Testis (tissue), 2 donors: Measurements from ENCODE around the gene PIP5K1C.

ENCODE experiments used
- POLR2A ChIP-seq: fragments of 450-650 bp; IDR thresholded peaks from one replicate; pipeline ENCODE4 v1.6.1; 2017; ENCODE audit warnings: antibody characterized with exemption, mild to moderate bottlenecking, moderate library complexity
- TF ChIP-seq, protein P1 (sequence below), 3 experiments: fragments of 450-650 bp in 2 of 3; fragments of 200-600 bp in 1 of 3; sonication (generic) in 1 of 3; IDR thresholded peaks; one replicate each; pipeline ENCODE4 v1.5.1; 2016 to 2019; ENCODE audit warnings: antibody characterized with exemption in 3 of 3, mild to moderate bottlenecking in 2 of 3, moderate library complexity in 1 of 3

DNA sequence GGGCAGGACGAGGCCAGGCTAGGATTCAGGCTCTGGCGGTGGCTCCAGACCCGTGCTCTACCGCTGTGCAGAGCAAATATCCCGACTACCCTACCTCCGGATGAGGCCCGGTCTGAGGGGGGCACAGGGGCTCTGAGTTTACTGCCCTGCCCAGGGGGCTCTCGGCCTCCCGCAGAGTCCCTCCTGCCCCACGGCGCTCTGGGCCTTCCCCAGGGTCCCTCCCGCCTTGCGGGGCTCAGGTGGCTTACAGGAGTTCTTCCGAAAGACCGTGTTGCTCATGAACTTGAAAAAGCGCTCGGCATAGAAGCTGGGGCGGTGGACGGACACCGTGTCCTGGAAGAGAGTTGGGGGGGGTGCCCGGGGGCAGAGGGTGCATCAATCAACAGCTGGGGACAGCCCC lies 54.5 kb downstream of the PIP5K1C start:
- TF ChIP-seq, protein P1, sequence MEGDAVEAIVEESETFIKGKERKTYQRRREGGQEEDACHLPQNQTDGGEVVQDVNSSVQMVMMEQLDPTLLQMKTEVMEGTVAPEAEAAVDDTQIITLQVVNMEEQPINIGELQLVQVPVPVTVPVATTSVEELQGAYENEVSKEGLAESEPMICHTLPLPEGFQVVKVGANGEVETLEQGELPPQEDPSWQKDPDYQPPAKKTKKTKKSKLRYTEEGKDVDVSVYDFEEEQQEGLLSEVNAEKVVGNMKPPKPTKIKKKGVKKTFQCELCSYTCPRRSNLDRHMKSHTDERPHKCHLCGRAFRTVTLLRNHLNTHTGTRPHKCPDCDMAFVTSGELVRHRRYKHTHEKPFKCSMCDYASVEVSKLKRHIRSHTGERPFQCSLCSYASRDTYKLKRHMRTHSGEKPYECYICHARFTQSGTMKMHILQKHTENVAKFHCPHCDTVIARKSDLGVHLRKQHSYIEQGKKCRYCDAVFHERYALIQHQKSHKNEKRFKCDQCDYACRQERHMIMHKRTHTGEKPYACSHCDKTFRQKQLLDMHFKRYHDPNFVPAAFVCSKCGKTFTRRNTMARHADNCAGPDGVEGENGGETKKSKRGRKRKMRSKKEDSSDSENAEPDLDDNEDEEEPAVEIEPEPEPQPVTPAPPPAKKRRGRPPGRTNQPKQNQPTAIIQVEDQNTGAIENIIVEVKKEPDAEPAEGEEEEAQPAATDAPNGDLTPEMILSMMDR (IDR thresholded peaks at IDR 0.05), result no peak
- no peak for TF ChIP-seq POLR2A
